Suprapubic skin (tissue), 4 donors: ENCODE results near the gene ZNF467.

Experiments used
- CTCF ChIP-seq, 2 donors: fragments of 200-600 bp in 1 of 2; fragments of 450-650 bp in 1 of 2; sonication (generic) in 1 of 2; IDR thresholded peaks; one replicate each; pipeline ENCODE4 v1.5.1; 2016 to 2019; ENCODE audit warnings: antibody characterized with exemption in 2 of 2, mild to moderate bottlenecking in 1 of 2, moderate library complexity in 1 of 2
- EP300 ChIP-seq: sonication (generic); formaldehyde crosslinking; IDR thresholded peaks from one replicate; pipeline ENCODE4 v1.6.1; 2017; ENCODE audit warnings: antibody characterized with exemption
- POLR2A ChIP-seq, 2 donors: fragments of 450-650 bp; IDR thresholded peaks; one replicate each; pipeline ENCODE4 v1.6.1; 2017; ENCODE audit warnings: antibody characterized with exemption in 2 of 2, mild to moderate bottlenecking in 2 of 2, moderate library complexity in 2 of 2
- POLR2AphosphoS5 ChIP-seq, 3 donors: sonication (generic); formaldehyde crosslinking; IDR thresholded peaks; one replicate each; pipeline ENCODE4 v1.6.1; 2017; ENCODE audit warnings: antibody characterized with exemption in 3 of 3

DNA sequence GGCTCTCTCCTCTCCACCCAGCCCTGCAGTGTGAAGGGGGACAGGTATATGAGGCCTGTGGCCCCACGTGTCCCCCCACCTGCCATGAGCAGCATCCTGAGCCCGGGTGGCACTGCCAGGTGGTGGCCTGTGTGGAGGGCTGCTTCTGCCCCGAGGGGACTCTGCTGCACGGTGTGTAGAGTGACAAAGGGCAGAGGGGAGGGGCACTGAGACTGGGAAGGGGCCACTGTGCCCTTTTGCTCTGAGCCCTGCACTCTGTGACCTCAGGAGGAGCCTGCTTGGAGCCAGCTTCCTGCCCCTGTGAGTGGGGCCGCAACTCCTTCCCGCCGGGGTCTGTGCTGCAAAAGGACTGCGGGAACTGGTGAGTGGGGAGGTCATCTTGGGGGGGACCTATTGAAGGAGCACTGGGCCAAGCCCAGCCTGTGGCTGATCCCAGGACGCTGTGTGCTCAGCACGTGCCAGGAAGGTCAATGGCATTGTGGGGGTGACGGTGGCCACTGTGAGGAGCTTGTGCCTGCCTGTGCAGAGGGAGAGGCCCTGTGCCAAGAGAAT, 15.0 kb upstream of the ZNF467 start:
- TF ChIP-seq CTCF (IDR thresholded peaks at IDR 0.05) = no peak
- no peak for TF ChIP-seq POLR2A (IDR thresholded peaks at IDR 0.05)
- no peak for TF ChIP-seq POLR2AphosphoS5 (IDR thresholded peaks at IDR 0.05)
- TF ChIP-seq EP300 = no peak
